ENCODE data around the gene SLC2A1. TPM values are rescaled to one million over a fixed set of nuclear protein-coding genes. Genes with fewer than 3 reads are reported as not detected.
A peak's percentile ranks its signal among the peaks of the same experiment; 100 is the strongest.

Gene SLC2A1
- total RNA-seq, 2 experiments from 2014 or later: 66.6 to 93.4 TPM

DNA sequence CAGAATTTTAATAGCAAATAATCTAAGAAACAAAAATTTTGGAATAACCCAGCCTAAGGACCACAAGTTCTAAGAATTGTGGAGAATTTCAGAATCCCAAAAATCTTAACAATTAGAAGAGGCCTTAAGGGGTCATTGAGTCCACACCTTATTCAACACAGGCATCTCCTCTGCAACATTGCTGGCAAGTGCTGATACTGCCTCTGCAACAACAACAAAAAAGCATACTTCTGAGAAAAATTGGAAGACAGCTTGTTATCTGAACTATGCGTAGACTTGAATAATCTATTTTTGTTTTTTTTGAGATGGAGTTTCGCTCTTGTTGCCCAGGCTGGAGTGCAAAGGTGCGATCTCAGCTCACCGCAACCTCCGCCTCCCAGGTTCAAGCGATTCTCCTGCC, 24.0 kb upstream of the SLC2A1 start:
- Histone ChIP-seq H3K4me1 (ENCODE audit: insufficient read depth, low read length, poor library complexity, severe bottlenecking) (peaks cover 20% of the 10 kb centered on the region), H3K79me2 (ENCODE audit: insufficient read depth, low read depth, low read length) (no peaks in the 10 kb centered on the region), H2AFZ (ENCODE audit: low read length) (no peak overlapping the region), H3K4me3 (ENCODE audit: low read depth, low read length, poor library complexity, severe bottlenecking) (no peak overlapping the region), H3K27ac (ENCODE audit: low read depth, low read length, poor library complexity, severe bottlenecking) (no peak overlapping the region), H3K9me3 (ENCODE audit: low read length) (no peaks in the 10 kb centered on the region), H3K9me2 (ENCODE audit: insufficient read depth, low read length) (no peaks in the 10 kb centered on the region), H4K20me1 (ENCODE audit: insufficient read depth, low read length) (no peaks in the 10 kb centered on the region), H3K4me2 (ENCODE audit: low read length) (no peak overlapping the region), H3K36me3 (ENCODE audit: insufficient read depth, low read length) (no peaks in the 10 kb centered on the region)
- POLR2A ChIA-PET: no interaction called here
- DNase-seq (ENCODE audit: low spot score): no peak
- TF ChIP-seq, protein P1, sequence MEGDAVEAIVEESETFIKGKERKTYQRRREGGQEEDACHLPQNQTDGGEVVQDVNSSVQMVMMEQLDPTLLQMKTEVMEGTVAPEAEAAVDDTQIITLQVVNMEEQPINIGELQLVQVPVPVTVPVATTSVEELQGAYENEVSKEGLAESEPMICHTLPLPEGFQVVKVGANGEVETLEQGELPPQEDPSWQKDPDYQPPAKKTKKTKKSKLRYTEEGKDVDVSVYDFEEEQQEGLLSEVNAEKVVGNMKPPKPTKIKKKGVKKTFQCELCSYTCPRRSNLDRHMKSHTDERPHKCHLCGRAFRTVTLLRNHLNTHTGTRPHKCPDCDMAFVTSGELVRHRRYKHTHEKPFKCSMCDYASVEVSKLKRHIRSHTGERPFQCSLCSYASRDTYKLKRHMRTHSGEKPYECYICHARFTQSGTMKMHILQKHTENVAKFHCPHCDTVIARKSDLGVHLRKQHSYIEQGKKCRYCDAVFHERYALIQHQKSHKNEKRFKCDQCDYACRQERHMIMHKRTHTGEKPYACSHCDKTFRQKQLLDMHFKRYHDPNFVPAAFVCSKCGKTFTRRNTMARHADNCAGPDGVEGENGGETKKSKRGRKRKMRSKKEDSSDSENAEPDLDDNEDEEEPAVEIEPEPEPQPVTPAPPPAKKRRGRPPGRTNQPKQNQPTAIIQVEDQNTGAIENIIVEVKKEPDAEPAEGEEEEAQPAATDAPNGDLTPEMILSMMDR (conservative IDR thresholded peaks at IDR 0.05; ENCODE audit: low read length): no peak
- TF ChIP-seq EZH2phosphoT487 (IDR thresholded peaks at IDR 0.05; ENCODE audit: borderline replicate concordance, low read depth, low read length): no peak
- BruUV-seq (replicated peaks): no TSS peak
- intact Hi-C loops (cut with micrococcal nuclease; ENCODE audit: unreplicated experiment): no loop called here
- CTCF ChIA-PET (ENCODE audit: unreplicated experiment): no interaction called here

DNA sequence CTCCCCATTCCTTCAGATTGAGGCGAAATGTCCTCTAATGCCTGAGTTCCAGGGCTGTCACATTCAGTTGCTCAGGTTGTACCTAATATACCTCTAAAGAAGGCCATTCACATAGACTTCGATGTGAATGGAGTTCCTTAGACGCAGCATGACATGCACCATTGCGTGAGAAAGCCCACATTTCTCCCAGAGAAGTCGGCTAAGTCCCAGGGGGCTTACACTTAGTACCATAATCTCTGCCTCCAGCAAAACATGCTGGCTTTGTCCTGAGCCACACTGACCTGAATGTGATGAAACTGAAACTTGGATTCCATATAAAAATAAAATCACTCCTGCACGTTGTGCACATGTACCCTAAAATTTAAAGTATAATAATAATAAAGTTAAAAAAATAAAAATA, 23.2 kb upstream of the SLC2A1 start:
- BruUV-seq (replicated peaks): no TSS peak
- H4K20me1 ChIP-seq (ENCODE audit: insufficient read depth, low read length): no peaks in the 10 kb centered on the region
- no peak overlapping the region for H3K4me3 ChIP-seq (ENCODE audit: low read depth, low read length, poor library complexity, severe bottlenecking)
- no peak for DNase-seq (ENCODE audit: low spot score)
- no peaks in the 10 kb centered on the region for H3K9me2 ChIP-seq (ENCODE audit: insufficient read depth, low read length)
- H3K79me2 ChIP-seq (ENCODE audit: insufficient read depth, low read depth, low read length): no peaks in the 10 kb centered on the region
- no peak overlapping the region for H3K27ac ChIP-seq (ENCODE audit: low read depth, low read length, poor library complexity, severe bottlenecking)
- TF ChIP-seq, protein P1 (conservative IDR thresholded peaks at IDR 0.05; ENCODE audit: low read length): no peak
- TF ChIP-seq EZH2phosphoT487 (IDR thresholded peaks at IDR 0.05; ENCODE audit: borderline replicate concordance, low read depth, low read length): no peak
- H3K36me3 ChIP-seq (ENCODE audit: insufficient read depth, low read length): no peaks in the 10 kb centered on the region
- ChIA-PET POLR2A (interaction anchor here (0.5 kb wide), 1 partner anchor 62 kb away, joined by 3 read pairs; no protein-coding TSS in a partner anchor), CTCF (ENCODE audit: unreplicated experiment) (no interaction called here)
- peaks cover 20% of the 10 kb centered on the region for H3K4me1 ChIP-seq (ENCODE audit: insufficient read depth, low read length, poor library complexity, severe bottlenecking)
- intact Hi-C loops (cut with micrococcal nuclease; ENCODE audit: unreplicated experiment): loop anchor here (1.0 kb wide), 1 partner anchor 17 kb away; no protein-coding TSS in a partner anchor
- no peak overlapping the region for H2AFZ ChIP-seq (ENCODE audit: low read length)
- no peaks in the 10 kb centered on the region for H3K9me3 ChIP-seq (ENCODE audit: low read length)
- H3K4me2 ChIP-seq (ENCODE audit: low read length): no peak overlapping the region

DNA sequence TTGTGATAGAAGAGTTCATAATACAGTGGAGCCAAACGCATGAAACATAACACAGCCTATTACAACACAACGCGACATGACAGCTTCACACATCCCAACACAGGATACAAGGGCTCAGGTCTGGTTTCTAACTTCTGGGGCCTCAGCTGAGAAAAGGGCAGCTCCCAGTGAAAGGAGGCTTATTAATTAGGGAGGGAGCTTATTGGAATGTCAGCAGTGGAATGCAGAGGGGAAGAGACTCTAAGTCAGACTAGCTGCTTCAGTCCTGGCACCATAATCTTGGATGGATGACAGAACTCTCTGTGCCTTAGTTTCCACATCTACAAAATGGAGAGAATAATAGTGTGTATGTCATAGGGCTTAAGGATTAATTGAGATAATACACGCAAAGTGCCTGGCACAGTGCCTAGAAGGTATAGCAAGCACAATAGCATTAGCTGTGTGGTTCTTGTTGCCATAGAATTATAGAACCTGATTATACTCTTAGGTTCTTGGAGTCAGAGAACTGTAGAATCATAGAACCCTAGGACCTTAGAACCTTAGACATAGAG, 22.7 kb upstream of the SLC2A1 start:
- no peaks in the 10 kb centered on the region for H4K20me1 ChIP-seq (ENCODE audit: insufficient read depth, low read length)
- no peaks in the 10 kb centered on the region for H3K9me2 ChIP-seq (ENCODE audit: insufficient read depth, low read length)
- H3K27ac ChIP-seq (ENCODE audit: low read depth, low read length, poor library complexity, severe bottlenecking): no peak overlapping the region
- BruUV-seq (replicated peaks): no TSS peak
- ChIA-PET POLR2A (interaction anchor here (0.5 to 0.7 kb wide), 2 partner anchors 61 to 1566 kb away, joined by 3 read pairs; no protein-coding TSS in a partner anchor), CTCF (ENCODE audit: unreplicated experiment) (interaction anchor here (0.5 to 0.6 kb wide), 2 partner anchors 58 to 432 kb away, joined by 3 read pairs; no protein-coding TSS in a partner anchor)
- H3K4me3 ChIP-seq (ENCODE audit: low read depth, low read length, poor library complexity, severe bottlenecking): no peak overlapping the region
- peaks cover 20% of the 10 kb centered on the region for H3K4me1 ChIP-seq (ENCODE audit: insufficient read depth, low read length, poor library complexity, severe bottlenecking)
- H2AFZ ChIP-seq (ENCODE audit: low read length): no peak overlapping the region
- no peaks in the 10 kb centered on the region for H3K36me3 ChIP-seq (ENCODE audit: insufficient read depth, low read length)
- H3K79me2 ChIP-seq (ENCODE audit: insufficient read depth, low read depth, low read length): no peaks in the 10 kb centered on the region
- no peaks in the 10 kb centered on the region for H3K9me3 ChIP-seq (ENCODE audit: low read length)
- intact Hi-C loops (cut with micrococcal nuclease; ENCODE audit: unreplicated experiment): loop anchor here (1.0 kb wide), 1 partner anchor 18 kb away; no protein-coding TSS in a partner anchor
- H3K4me2 ChIP-seq (ENCODE audit: low read length): peak overlapping the region; percentile 42; the same call in 1 of the 2 replicates
- TF ChIP-seq, protein P1 (conservative IDR thresholded peaks at IDR 0.05; ENCODE audit: low read length): no peak
- TF ChIP-seq EZH2phosphoT487 (IDR thresholded peaks at IDR 0.05; ENCODE audit: borderline replicate concordance, low read depth, low read length): no peak
- no peak for DNase-seq (ENCODE audit: low spot score)

All from OCI-LY7 (cell line).